ENCODE measurements around the gene LRRC9. TPM values are rescaled to one million over a fixed set of nuclear protein-coding genes. Genes with fewer than 3 reads are reported as not detected.

The LRRC9 gene
- 4.1 TPM for total RNA-seq

DNA sequence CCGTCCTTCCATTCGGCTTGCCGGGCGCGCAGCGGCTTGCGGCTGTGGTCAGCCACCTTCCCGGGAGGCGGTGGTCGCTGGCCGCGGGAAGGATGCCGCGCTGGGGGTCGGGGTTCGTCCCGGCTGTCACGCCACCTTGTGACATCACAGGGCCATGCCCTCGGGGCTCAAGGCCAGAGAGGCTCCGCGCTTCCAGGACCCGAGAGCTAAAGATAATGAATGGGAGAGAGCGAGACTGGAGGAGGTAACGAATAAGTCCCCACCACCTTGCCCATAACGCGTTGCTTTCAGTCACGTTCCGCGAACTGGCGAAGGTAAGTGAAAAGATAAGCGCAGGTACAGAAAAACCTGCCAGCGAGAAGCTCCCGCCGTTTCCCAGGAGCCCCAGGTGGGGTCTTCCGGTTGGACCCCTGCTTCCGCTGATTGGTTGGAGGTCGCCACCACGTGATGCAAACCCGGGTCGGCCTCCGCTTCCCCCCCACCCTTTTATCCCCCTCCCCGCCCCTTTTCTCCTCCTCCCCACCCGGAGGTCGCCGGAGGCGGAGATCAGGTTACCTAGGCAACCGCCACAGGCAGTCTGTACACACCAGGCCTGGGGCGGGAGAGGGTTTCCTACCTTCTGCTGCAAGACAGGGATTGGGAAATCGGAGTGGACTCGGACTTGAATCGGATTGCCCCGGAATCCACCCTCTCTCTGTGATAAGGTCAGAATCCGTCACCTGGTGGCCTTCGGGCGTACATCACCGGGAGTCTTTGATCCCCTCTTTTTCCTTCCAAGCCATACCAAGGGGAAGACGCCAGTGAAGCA lies at the start of gene LRRC9:
Gene LRRC9, plus strand, starts transcription at position 575 of the 808 bp plus-strand sequence.

DNA sequence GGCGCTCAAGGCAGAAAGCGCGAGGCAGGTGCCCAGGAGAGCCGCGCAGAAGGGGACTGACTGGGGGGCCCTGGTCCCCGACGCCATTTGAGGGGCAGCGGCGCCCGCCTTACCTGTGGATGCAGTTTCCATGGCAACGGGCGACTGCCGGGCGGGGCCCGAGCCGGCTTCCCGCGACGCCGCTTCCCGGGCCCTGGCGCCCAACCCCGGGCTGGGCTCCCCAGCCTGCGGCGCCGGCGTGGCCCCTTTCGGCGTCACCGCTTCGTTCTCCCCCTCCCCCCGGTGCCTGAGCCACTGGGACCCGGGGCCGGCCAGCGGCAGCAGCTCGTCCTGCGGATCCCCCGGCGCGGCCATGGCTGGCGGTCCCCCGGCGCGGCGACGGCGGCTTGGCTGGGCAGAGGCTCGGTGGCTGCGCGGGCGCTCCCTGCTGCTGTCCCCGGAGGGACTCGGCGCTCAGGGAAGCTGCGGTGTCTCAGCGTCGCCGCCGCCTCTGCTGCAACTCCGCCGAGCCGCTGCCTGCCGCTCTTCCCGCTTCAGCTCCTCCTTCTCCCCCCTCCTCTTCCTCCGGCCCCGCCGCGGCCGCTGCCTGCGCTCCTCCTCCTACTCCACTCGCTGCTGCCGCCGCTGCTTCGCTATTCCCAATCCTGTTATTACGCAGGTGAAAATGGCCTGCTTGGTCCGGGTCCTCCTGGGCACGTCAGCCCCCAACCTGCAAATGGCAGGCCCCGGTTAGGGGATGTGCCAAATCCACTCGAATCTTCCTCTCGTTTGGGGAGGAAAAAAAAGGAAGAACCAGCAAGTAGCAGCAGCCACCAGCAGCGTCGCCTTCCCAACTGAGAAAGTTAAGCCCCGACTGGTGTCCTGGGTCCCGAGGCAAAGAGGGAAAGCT lies 49.4 kb upstream of the LRRC9 start, which contains the start of gene RTN1:
Gene RTN1, minus strand, starts transcription at position 500 of the 889 bp plus-strand sequence. Its CDS starts 146 bp downstream, at position 354.

DNA sequence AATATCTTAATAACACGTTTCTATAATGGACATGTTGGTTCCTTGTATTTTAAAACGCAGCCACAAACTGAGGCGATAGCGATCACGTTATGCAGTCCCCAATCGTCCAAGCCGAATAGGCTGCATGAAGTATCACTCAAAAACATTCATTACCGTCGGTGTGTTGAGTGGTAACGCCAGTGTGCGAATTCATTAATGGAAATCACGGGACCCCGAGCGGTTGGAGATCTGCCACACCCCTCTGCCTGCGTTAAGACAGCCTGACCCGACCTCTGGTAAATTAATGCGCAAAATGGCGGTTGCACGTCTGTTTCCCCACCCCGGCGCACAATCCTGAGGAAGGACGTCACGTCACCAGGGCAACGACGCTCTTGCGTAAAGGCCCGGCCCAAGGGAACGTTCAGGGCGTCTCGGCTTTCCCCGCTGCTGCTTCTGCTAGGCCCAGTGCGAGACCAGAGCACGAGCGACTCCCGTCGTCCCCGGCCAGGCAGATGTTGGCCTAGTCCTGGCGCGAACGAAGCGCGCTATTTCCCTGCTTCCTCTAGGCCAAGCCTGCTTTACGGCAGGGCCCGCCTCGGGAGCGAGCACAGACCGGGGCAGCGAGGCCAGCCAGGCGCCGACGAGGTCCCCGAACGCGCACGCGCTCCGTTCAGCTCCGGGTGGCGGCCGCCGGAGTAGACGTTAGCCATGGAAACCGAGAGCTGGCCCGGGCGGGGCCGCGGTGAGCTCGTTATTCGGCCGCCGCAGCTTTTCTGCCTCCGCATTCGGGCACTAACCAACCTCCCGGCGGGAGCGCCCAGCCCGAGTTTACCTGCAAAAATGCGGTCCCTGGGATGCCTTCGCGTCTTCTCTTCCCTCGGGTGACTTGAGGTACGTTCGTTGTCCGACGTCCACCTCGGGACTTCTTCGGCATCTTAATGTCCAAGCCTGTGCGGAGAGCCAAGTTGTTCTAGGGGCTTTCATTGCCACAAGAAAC lies 171.9 kb downstream of the LRRC9 start, which contains the start of gene PCNX4:
Gene PCNX4, plus strand, starts transcription at position 374 of the 976 bp plus-strand sequence. CDS start 15,716 bp downstream, outside the sequence.

Other genes starting within 250 kb of the LRRC9 start
- gene RTN1, start 49.4 kb upstream of the LRRC9 start, total RNA-seq: 797 TPM
- gene PCNX4, start 171.8 kb downstream of the LRRC9 start, total RNA-seq: 166 TPM
- 43.5 TPM for gene DHRS7, start 245.3 kb downstream of the LRRC9 start, total RNA-seq

Data from parietal lobe (tissue), 1 donor.